Measurements from ENCODE around the gene TMEM141. TPM values are rescaled to one million over a fixed set of nuclear protein-coding genes. Genes with fewer than 3 reads are reported as not detected.

The TMEM141 gene
- total and polyA plus RNA-seq, 2 donors (not counting 1 experiment from before 2014, with no cell fraction given): 43.3 to 56.5 TPM

DNA sequence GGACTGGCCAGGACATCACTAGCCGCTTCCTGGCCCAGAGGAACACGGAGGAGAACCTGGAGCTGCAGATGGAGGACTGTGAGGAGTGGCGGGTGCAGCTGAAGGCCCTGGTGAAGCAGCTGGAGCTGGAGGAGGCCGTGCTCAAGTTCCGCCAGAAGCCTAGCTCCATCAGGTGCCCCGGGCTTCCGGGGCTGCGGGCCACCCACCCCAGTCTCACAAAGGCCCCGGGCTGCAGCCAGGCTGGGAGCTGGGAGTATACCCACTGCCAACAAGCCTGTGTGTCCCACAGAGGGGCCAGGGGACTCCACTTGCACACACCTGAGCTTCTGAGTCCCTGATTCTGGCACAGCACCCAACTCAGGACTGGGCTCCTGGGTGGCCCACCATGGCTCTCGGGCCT is 14.9 kb downstream of the TMEM141 start:
- Histone ChIP-seq H3K9me3 (ENCODE audit: control insufficient read depth, insufficient read depth, low read depth, low read length) (no peaks in the 10 kb centered on the region), H4K20me1 (ENCODE audit: control insufficient read depth, extremely low read depth, insufficient read depth, low read length) (no peaks in the 10 kb centered on the region), H3K4me2 (ENCODE audit: extremely low read depth, insufficient read depth, low read length) (peak overlapping the region; percentile 86), H3K79me2 (ENCODE audit: control insufficient read depth, insufficient read depth, low read length) (peaks cover 28% of the 10 kb centered on the region), H3K9ac (ENCODE audit: insufficient read depth, low read length) (no peak overlapping the region), H3K36me3 (ENCODE audit: control insufficient read depth, insufficient read depth, low read length) (peaks cover 2% of the 10 kb centered on the region), H3K4me3 (replicated peaks in 1 of 4; ENCODE audit: control extremely low read depth in 1 of 4, insufficient read depth in 1 of 4, low read depth in 3 of 4, low read length in 4 of 4) (no peak overlapping the region), H3K27ac (ENCODE audit: insufficient read depth, low read length) (no peak overlapping the region), H3K4me1 (ENCODE audit: control insufficient read depth, extremely low read depth, insufficient read depth, low read length) (peaks cover 9% of the 10 kb centered on the region), H3K27me3 (ENCODE audit: control insufficient read depth, insufficient read depth, low read length) (peaks cover 3% of the 10 kb centered on the region), H2AFZ (ENCODE audit: low read length) (no peak overlapping the region)
- no peak for TF ChIP-seq EZH2 (IDR thresholded peaks at IDR 0.05; ENCODE audit: low read length, missing control alignments)
- TF ChIP-seq, protein P1, sequence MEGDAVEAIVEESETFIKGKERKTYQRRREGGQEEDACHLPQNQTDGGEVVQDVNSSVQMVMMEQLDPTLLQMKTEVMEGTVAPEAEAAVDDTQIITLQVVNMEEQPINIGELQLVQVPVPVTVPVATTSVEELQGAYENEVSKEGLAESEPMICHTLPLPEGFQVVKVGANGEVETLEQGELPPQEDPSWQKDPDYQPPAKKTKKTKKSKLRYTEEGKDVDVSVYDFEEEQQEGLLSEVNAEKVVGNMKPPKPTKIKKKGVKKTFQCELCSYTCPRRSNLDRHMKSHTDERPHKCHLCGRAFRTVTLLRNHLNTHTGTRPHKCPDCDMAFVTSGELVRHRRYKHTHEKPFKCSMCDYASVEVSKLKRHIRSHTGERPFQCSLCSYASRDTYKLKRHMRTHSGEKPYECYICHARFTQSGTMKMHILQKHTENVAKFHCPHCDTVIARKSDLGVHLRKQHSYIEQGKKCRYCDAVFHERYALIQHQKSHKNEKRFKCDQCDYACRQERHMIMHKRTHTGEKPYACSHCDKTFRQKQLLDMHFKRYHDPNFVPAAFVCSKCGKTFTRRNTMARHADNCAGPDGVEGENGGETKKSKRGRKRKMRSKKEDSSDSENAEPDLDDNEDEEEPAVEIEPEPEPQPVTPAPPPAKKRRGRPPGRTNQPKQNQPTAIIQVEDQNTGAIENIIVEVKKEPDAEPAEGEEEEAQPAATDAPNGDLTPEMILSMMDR (conservative IDR thresholded peaks at IDR 0.05 in 1 of 2, IDR thresholded peaks at IDR 0.05 in 1 of 2; ENCODE audit: low read depth in 1 of 2, low read length in 2 of 2): no peak
- DNase-seq (ENCODE audit: low read depth in 2 of 2): no peak

DNA sequence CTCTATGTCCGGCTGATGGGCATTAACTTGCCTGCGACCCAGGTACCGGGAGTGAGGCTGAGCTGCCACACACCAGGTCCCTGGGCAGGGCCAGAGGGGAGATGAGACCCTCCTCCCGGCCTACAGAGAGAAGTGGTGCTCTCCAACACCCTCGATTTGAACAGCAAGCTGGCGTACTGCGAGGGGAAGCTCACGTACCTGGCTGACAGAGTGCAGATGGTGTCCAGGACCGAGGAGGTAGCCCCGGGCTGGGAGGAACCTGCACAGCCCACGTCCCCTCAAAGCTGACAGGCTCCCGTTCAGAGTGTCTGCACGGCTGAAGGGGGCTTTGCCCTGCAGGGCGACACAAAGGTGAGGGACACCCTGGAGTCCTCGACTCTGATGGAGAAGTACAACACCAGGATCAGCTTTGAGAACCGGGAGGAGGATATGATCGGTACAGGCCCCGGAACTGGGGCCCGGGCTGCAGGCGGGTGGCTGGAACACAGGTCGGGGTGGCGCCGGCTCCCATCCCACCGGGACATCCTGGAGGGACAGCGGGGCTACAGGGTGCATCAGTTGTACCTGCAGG is 15.6 kb downstream of the TMEM141 start:
- DNase-seq (ENCODE audit: low read depth in 2 of 2): no peak
- peaks cover 3% of the 10 kb centered on the region for H3K27me3 ChIP-seq (ENCODE audit: control insufficient read depth, insufficient read depth, low read length)
- peak overlapping the region; percentile 61 to 86 (median 80) for H3K4me3 ChIP-seq (replicated peaks in 1 of 4; ENCODE audit: control extremely low read depth in 1 of 4, insufficient read depth in 1 of 4, low read depth in 3 of 4, low read length in 4 of 4)
- H3K4me1 ChIP-seq (ENCODE audit: control insufficient read depth, extremely low read depth, insufficient read depth, low read length): peaks cover 9% of the 10 kb centered on the region
- H4K20me1 ChIP-seq (ENCODE audit: control insufficient read depth, extremely low read depth, insufficient read depth, low read length): no peaks in the 10 kb centered on the region
- peaks cover 35% of the 10 kb centered on the region for H3K79me2 ChIP-seq (ENCODE audit: control insufficient read depth, insufficient read depth, low read length)
- peak overlapping the region; percentile 86 for H3K4me2 ChIP-seq (ENCODE audit: extremely low read depth, insufficient read depth, low read length)
- no peak for TF ChIP-seq EZH2 (IDR thresholded peaks at IDR 0.05; ENCODE audit: low read length, missing control alignments)
- TF ChIP-seq, protein P1 (conservative IDR thresholded peaks at IDR 0.05 in 1 of 2, IDR thresholded peaks at IDR 0.05 in 1 of 2; ENCODE audit: low read depth in 1 of 2, low read length in 2 of 2): no peak
- H2AFZ ChIP-seq (ENCODE audit: low read length): no peak overlapping the region
- no peaks in the 10 kb centered on the region for H3K9me3 ChIP-seq (ENCODE audit: control insufficient read depth, insufficient read depth, low read depth, low read length)
- H3K9ac ChIP-seq (ENCODE audit: insufficient read depth, low read length): peak overlapping the region; percentile 81
- H3K36me3 ChIP-seq (ENCODE audit: control insufficient read depth, insufficient read depth, low read length): peaks cover 2% of the 10 kb centered on the region
- H3K27ac ChIP-seq (ENCODE audit: insufficient read depth, low read length): peak overlapping the region; percentile 71

- Histone ChIP-seq H3K27me3 (ENCODE audit: control insufficient read depth, insufficient read depth, low read length) (no peaks in the 10 kb centered on the region), H3K27ac (ENCODE audit: insufficient read depth, low read length) (peak within 1 kb of the TSS; percentile 71), H4K20me1 (ENCODE audit: control insufficient read depth, extremely low read depth, insufficient read depth, low read length) (no peaks in the 10 kb centered on the region), H3K4me2 (ENCODE audit: extremely low read depth, insufficient read depth, low read length) (peak within 1 kb of the TSS; percentile 98), H3K4me3 (replicated peaks in 1 of 4; ENCODE audit: control extremely low read depth in 1 of 4, insufficient read depth in 1 of 4, low read depth in 3 of 4, low read length in 4 of 4) (peak within 1 kb of the TSS; percentile 78 to 86 (median 80)), H3K9ac (ENCODE audit: insufficient read depth, low read length) (peak within 1 kb of the TSS; percentile 81), H3K4me1 (ENCODE audit: control insufficient read depth, extremely low read depth, insufficient read depth, low read length) (peaks cover 9% of the 10 kb centered on the region), H3K79me2 (ENCODE audit: control insufficient read depth, insufficient read depth, low read length) (peaks cover 36% of the 10 kb centered on the region), H2AFZ (ENCODE audit: low read length) (peak within 1 kb of the TSS; percentile 82), H3K9me3 (ENCODE audit: control insufficient read depth, insufficient read depth, low read depth, low read length) (no peaks in the 10 kb centered on the region), H3K36me3 (ENCODE audit: control insufficient read depth, insufficient read depth, low read length) (peaks cover 2% of the 10 kb centered on the region)
- no peak for TF ChIP-seq EZH2 (IDR thresholded peaks at IDR 0.05; ENCODE audit: low read length, missing control alignments)
- TF ChIP-seq, protein P1 (conservative IDR thresholded peaks at IDR 0.05 in 1 of 2, IDR thresholded peaks at IDR 0.05 in 1 of 2; ENCODE audit: low read depth in 1 of 2, low read length in 2 of 2): no peak
- peak; percentile 61 to 67 for DNase-seq (ENCODE audit: low read depth in 2 of 2)
Measured at GRCh38 chr9:136807281-136808074, 16.3 kb downstream of the TMEM141 start, which contains the start of gene RABL6. TSS of gene RABL6 (plus strand) at chr9:136807948. CDS start at chr9:136808197, 249 bp downstream.

Data from fibroblast of lung (primary cell).